HFFc6 (cell line): Measurements from ENCODE around the gene LRRC10B. TPM values are rescaled to one million over a fixed set of nuclear protein-coding genes. Genes with fewer than 3 reads are reported as not detected.

Source experiments
- DNase-seq: peaks from one replicate; pipeline ENCODE4 v3.0.0-alpha.2; 2018
- H3K27ac Mint-ChIP-seq: 2 replicates; pipeline ENCODE4 v1.8.0; 2020; ENCODE audit warnings: mild to moderate bottlenecking, mixed read lengths
- H3K27me3 Mint-ChIP-seq: 2 replicates; pipeline ENCODE4 v1.8.0; 2021; ENCODE audit warnings: mild to moderate bottlenecking, moderate library complexity, mixed read lengths; ENCODE audit not compliant: insufficient read depth
- H3K36me3 Mint-ChIP-seq: 2 replicates; pipeline ENCODE4 v1.8.0; 2021; ENCODE audit warnings: low read depth, mixed read lengths
- H3K4me1 Mint-ChIP-seq: 2 replicates; pipeline ENCODE4 v1.8.0; 2020; ENCODE audit warnings: low read depth, mixed read lengths
- H3K4me3 Mint-ChIP-seq: 2 replicates; pipeline ENCODE4 v1.8.0; 2020; ENCODE audit warnings: mild to moderate bottlenecking, moderate library complexity, mixed read lengths
- H3K9me3 Mint-ChIP-seq: 2 replicates; pipeline ENCODE4 v1.8.0; 2020; ENCODE audit warnings: mild to moderate bottlenecking, mixed read lengths
- total RNA-seq, 6 experiments: library from RNA; stranded (reverse); fragmentation: NEBNext Ultra II Directional; extraction: Animal tissue kit (Norgen Biotek cat#: 25700); gene quantifications; 2 replicates in 1 of 6; 3 replicates in 5 of 6; pipeline ENCODE4 v1.2.3, GENCODE V29; 2021
- TF ChIP-seq, protein P1 (sequence below): fragments of 200-600 bp; sonication (generic); IDR thresholded peaks from 2 replicates; pipeline ENCODE4 v1.5.0; 2021; ENCODE audit warnings: antibody characterized with exemption, mild to moderate bottlenecking

LRRC10B gene
- total RNA-seq, 6 experiments from 2014 or later: not detected

DNA sequence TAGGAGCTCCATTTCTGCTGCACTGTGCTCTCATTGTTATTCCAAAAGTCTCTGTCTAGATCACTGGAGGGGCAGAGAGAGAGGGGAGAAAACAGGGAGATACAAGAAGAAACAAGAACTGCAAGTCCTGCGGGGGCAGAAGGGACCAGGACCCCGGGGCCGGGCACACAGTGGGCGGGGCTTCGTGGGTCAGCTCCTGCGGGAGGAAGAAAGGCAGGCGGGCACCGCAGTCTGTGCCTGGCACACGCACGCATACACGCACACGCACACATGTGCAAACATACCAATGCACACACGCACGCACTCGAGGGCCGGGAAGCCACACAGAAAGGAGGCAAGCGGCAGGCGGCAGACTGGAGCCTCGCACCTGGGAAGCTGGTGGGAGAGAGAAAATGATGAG lies 38.7 kb downstream of the LRRC10B start:
- no peak for DNase-seq
- peaks cover 4% of the 10 kb centered on the region; the same call in 1 of the 2 replicates for H3K36me3 Mint-ChIP-seq
- peaks cover 23% of the 10 kb centered on the region for H3K4me1 Mint-ChIP-seq
- no peak overlapping the region for H3K27ac Mint-ChIP-seq
- peaks cover 18% of the 10 kb centered on the region for H3K27me3 Mint-ChIP-seq
- TF ChIP-seq, protein P1, sequence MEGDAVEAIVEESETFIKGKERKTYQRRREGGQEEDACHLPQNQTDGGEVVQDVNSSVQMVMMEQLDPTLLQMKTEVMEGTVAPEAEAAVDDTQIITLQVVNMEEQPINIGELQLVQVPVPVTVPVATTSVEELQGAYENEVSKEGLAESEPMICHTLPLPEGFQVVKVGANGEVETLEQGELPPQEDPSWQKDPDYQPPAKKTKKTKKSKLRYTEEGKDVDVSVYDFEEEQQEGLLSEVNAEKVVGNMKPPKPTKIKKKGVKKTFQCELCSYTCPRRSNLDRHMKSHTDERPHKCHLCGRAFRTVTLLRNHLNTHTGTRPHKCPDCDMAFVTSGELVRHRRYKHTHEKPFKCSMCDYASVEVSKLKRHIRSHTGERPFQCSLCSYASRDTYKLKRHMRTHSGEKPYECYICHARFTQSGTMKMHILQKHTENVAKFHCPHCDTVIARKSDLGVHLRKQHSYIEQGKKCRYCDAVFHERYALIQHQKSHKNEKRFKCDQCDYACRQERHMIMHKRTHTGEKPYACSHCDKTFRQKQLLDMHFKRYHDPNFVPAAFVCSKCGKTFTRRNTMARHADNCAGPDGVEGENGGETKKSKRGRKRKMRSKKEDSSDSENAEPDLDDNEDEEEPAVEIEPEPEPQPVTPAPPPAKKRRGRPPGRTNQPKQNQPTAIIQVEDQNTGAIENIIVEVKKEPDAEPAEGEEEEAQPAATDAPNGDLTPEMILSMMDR: no peak
- no peak overlapping the region for H3K4me3 Mint-ChIP-seq
- no peaks in the 10 kb centered on the region for H3K9me3 Mint-ChIP-seq

DNA sequence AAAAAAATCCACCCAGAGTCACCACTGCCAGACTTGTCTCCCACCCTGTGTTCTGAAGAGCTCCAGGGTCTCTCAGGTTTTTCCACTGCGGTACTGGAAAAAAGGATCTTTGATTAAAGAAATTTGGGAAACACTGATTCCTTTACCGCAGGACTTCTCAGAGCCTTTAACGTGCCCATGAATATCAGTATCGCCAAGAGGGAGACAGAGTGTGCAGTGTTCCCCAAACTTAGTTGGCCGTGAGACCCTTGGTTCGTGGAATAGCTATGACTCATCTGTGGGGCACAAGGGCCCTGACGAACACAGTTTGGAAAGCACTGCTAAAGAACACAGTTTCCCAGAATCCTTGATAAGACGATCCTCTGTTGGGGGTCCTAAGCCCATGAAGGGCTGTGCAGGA lies 40.6 kb downstream of the LRRC10B start:
- Mint-ChIP-seq H3K27ac (no peak overlapping the region), H3K4me3 (no peak overlapping the region), H3K27me3 (peaks cover 31% of the 10 kb centered on the region), H3K36me3 (peaks cover under 1% of the 10 kb centered on the region; the same call in 1 of the 2 replicates), H3K4me1 (peaks cover 22% of the 10 kb centered on the region), H3K9me3 (no peaks in the 10 kb centered on the region)
- TF ChIP-seq, protein P1: no peak
- DNase-seq: no peak

DNA sequence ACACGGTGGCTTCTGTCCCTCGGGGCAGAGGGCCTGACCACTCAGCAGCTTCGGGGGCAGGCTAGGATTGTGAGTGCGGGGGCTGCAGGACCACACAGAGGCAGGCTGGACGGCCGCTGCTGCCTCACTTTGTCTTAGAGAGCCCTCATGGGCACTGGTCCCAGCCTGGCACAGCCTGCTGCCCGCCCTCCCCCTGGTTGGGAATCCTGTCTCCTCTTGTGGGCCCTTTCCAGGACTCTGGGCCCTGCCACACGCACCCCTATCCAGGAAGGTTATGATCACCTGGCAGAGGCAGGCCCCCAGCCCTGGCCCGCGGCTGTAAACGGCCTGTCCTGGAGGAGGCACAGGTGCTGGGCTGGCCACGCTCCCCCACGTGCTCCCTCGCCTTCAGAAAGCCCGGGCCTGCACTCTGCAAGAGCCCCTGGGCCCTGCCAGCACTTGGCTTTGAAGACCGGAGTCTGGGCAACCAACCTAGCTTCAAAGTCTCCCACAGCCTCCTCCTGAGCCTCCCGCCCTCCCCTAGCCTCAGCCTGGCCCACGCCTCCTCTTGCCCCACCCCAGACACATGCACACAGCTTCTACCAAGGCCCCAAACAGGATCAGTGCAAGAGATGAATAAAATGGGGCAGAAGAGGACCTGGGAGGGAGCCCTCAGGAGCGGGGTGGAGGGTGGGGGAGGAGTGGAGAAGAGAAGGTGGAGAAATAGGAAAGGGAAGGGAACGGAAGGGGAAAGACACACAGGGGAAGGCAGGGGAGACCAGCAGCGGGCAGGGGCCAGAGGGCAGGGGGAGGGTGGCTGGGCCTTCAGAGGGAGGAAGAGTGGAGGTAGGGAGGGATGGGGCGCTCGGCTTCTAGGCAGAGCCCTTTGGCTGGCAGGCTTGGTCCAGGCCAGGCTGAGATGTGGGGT lies 41.4 kb downstream of the LRRC10B start:
- Mint-ChIP-seq H3K27me3 (peaks cover 35% of the 10 kb centered on the region), H3K9me3 (no peaks in the 10 kb centered on the region), H3K4me1 (peaks cover 19% of the 10 kb centered on the region; the same call in 1 of the 2 replicates), H3K36me3 (no peaks in the 10 kb centered on the region), H3K27ac (no peak overlapping the region), H3K4me3 (no peak overlapping the region)
- DNase-seq: no peak
- TF ChIP-seq, protein P1: no peak

DNA sequence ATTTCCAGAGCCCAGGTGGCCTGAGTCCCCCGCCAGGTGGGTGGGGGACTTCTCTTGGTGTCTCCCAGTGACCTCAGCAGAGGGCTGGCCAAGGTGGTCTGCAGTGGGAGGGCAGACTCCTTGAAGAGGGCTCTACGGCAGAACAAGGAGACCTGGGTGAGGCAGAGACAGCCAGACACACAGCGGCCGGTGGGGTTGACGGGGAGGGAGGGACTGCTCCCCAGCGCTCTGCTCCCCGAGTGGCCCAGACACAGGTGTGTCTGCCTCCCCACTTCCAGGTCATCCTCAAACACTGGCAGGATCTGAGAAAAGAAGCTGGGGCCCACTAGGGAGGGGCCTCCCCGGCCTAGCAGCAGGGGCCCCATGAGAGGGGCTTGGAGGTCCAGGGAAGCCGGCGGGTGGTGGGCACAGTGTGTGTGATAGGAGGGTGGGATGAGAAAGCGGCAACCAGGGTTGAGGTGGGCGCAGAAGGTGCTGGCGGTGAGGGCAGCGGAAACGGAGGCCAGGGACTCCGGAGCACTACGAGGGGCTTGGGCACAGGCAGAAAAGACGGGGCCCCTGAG lies 42.2 kb downstream of the LRRC10B start:
- TF ChIP-seq, protein P1: no peak
- Mint-ChIP-seq H3K36me3 (no peaks in the 10 kb centered on the region), H3K27ac (no peak overlapping the region), H3K4me1 (peaks cover 19% of the 10 kb centered on the region; the same call in 1 of the 2 replicates), H3K27me3 (peaks cover 36% of the 10 kb centered on the region), H3K9me3 (no peaks in the 10 kb centered on the region), H3K4me3 (no peak overlapping the region)
- DNase-seq: no peak

DNA sequence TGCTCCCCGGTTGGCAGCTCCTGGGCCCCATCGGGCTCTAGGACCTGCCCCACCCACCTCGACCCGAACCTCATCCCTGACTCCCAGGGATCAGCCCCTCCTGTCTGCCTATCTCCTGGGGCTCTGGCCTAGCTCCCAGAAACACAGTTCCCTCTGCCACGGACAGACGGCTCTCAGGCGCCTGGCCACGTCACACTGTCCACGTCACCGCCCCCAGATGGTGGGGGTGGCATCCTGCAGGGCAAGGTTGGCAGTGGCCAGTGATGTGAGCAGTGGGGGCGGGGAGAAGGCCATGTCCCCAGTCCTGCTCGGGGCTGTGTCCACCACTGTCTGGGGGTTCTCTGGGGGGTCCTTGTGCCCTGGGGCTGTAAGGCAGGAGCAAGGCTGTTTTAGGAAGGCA lies 43.1 kb downstream of the LRRC10B start:
- TF ChIP-seq, protein P1: peak; percentile 44; the same call in 1 of the 2 replicates
- peak overlapping the region; percentile 53; the same call in 1 of the 2 replicates for H3K4me3 Mint-ChIP-seq
- H3K27ac Mint-ChIP-seq: peak overlapping the region; percentile 65
- no peaks in the 10 kb centered on the region for H3K9me3 Mint-ChIP-seq
- peak; percentile 14 for DNase-seq
- no peaks in the 10 kb centered on the region for H3K36me3 Mint-ChIP-seq
- H3K4me1 Mint-ChIP-seq: peaks cover 19% of the 10 kb centered on the region; the same call in 1 of the 2 replicates
- H3K27me3 Mint-ChIP-seq: peaks cover 44% of the 10 kb centered on the region
